Measurements from ENCODE around the gene RTN4R.

DNA sequence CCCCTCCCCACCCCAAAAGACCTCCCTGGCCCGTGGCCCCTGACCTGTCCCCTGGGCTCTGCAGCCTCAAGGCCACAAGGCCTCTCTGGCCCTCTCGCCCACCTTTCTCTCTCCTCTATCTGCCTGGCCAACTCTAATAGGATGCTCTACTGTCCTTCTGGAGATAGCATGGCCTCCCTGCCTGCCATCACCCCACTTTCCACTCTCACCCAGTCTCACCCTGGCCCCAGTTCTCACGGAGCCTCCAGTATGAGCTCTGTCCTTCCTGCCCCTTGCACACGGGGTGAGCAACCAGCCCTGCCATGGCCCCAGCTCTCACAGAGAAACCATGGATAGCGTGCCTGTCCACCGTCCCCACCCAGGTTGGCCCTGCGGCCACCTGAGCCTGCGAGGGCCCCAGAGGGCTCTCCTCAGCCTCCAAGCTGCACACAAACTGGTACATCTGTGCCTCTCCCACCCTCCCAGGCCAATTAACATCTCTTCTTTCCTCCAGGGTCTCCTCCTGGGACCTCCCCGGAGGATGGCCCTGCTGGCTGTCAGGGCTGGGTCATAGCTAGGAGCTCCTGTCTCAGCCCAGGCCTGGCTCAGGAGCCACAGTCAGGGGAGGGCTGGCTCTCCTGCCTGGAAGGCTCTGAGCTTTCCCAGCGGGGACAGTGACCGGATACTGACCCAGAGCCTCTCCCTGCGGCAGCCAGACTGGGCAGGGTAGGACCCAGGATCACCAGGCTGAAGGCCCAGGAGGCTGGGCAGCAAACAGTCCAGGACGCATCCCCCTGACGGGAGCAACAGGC, 22.3 kb downstream of the RTN4R start:
- TF ChIP-seq, protein P1, sequence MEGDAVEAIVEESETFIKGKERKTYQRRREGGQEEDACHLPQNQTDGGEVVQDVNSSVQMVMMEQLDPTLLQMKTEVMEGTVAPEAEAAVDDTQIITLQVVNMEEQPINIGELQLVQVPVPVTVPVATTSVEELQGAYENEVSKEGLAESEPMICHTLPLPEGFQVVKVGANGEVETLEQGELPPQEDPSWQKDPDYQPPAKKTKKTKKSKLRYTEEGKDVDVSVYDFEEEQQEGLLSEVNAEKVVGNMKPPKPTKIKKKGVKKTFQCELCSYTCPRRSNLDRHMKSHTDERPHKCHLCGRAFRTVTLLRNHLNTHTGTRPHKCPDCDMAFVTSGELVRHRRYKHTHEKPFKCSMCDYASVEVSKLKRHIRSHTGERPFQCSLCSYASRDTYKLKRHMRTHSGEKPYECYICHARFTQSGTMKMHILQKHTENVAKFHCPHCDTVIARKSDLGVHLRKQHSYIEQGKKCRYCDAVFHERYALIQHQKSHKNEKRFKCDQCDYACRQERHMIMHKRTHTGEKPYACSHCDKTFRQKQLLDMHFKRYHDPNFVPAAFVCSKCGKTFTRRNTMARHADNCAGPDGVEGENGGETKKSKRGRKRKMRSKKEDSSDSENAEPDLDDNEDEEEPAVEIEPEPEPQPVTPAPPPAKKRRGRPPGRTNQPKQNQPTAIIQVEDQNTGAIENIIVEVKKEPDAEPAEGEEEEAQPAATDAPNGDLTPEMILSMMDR (IDR thresholded peaks at IDR 0.05): no peak
- TF ChIP-seq POLR2A (IDR thresholded peaks at IDR 0.05) (no peak), EP300 (IDR thresholded peaks at IDR 0.05; ENCODE audit: low read depth) (no peak)
